Activated B cell treated with CpG ODN at 0.5 μM for 24 hours (primary cell): ENCODE data around the gene SLC28A1. TPM values are rescaled to one million over a fixed set of nuclear protein-coding genes. Genes with fewer than 3 reads are reported as not detected.
"Not testable (repeated sequence)": the region's sequence is repeated elsewhere in the genome, so short reads cannot be mapped to it uniquely, and the experiment has no call there.

ENCODE experiments used
- ATAC-seq: fragments of 200-7000 bp; cut with Tn5 transposase; one replicate; pipeline ENCODE4 v1.10.0; 2021; ENCODE audit warnings: low read depth, mild to moderate bottlenecking, moderate library complexity
- CTCF ChIA-PET: fragments of 350-600 bp; sonication (Branson Sonifier 250); formaldehyde crosslinking; loops from one replicate; lab custom pipeline; 2021; ENCODE audit warnings: antibody characterized with exemption; lab: Charles Lee
- POLR2A ChIA-PET: fragments of 350-600 bp; sonication (Branson Sonifier 250); formaldehyde crosslinking; loops from one replicate; lab custom pipeline; 2021; ENCODE audit warnings: antibody characterized with exemption; lab: Charles Lee
- DNase-seq: peaks from one replicate; pipeline ENCODE4 v3.0.0; 2022
- H3K27ac Mint-ChIP-seq: one replicate; pipeline ENCODE4 v1.8.0; 2020; ENCODE audit warnings: mixed read lengths
- H3K27me3 Mint-ChIP-seq: one replicate; pipeline ENCODE4 v1.8.0; 2021; ENCODE audit warnings: mixed read lengths
- H3K36me3 Mint-ChIP-seq: one replicate; pipeline ENCODE4 v1.8.0; 2021; ENCODE audit warnings: low read depth, mixed read lengths
- H3K4me1 Mint-ChIP-seq: one replicate; pipeline ENCODE4 v1.8.0; 2021; ENCODE audit warnings: mixed read lengths
- H3K4me3 Mint-ChIP-seq: one replicate; pipeline ENCODE4 v1.8.0; 2020; ENCODE audit warnings: mild to moderate bottlenecking, mixed read lengths
- H3K9me3 Mint-ChIP-seq: one replicate; pipeline ENCODE4 v1.8.0; 2020; ENCODE audit warnings: mixed read lengths
- CTCF ChIP-seq: fragments of 200-600 bp; IDR thresholded peaks from one replicate; pipeline ENCODE4 v1.8.0; 2022; ENCODE audit warnings: antibody characterized with exemption, mild to moderate bottlenecking
- intact Hi-C: fragments of 100-400 bp; cut with micrococcal nuclease; formaldehyde crosslinking; loops from one replicate; pipeline ENCODE4 v1.15.1; 2024
- total RNA-seq: library from RNA; stranded (reverse); gene quantifications from 2 replicates; pipeline ENCODE4 v1.2.3, GENCODE V29; 2022

The SLC28A1 gene
- total RNA-seq, 1 donor from 2014 or later, result not detected

DNA sequence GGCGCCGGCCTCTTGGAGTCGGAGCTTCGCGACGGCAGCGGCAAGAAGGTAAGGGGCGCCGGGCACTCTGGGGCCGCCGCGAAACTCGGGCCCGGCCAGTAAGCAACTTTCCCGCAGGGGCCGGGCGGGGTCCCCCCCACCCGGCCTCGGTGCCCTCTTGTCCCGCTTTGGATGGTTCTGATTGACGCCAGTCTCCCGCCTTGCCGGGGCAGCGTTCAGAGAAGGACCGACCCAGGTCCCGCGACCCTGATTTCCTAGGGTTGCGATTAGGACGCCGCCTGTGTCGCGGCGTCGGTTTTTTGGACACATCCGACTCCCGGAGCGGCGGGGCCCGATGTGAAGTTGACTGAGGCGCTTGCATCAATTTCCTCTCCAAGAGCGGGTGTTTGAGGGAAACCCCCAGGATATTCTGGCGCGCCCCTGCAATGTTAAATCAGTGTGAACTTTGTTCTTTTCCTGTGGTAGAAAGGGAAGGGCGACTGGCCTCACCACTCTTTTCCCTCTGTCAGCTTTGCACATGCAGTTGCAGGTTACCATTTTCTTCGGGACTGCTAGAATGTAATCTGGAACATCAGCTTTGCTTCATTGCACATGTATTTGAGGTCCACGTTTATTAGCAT, 97.9 kb downstream of the SLC28A1 start:
- Mint-ChIP-seq H3K9me3 (no peaks in the 10 kb centered on the region), H3K36me3 (peaks cover 2% of the 10 kb centered on the region), H3K4me1 (peaks cover 37% of the 10 kb centered on the region), H3K4me3 (peak overlapping the region; percentile 95), H3K27ac (peak overlapping the region; percentile 90), H3K27me3 (no peaks in the 10 kb centered on the region)
- intact Hi-C loops, result loop anchor here (5.0 kb wide), 2 partner anchors 410 to 710 kb away; no protein-coding TSS in a partner anchor
- CTCF ChIA-PET, result no interaction called here
- POLR2A ChIA-PET, result interaction anchor here (0.6 to 3.5 kb wide), 4 partner anchors 9 to 246 kb away, joined by 3 to 15 read pairs (median 3); no protein-coding TSS in a partner anchor
- ATAC-seq, result no peak
- TF ChIP-seq CTCF, result no peak
- peak; percentile 41 for DNase-seq

- intact Hi-C loops, result loop anchor here (5.0 kb wide), 2 partner anchors 411 to 709 kb away; no protein-coding TSS in a partner anchor
- no peak for TF ChIP-seq CTCF
- ChIA-PET POLR2A (interaction anchor here (0.5 to 0.7 kb wide), 2 partner anchors 10 to 1917 kb away, joined by 3 to 12 read pairs; no protein-coding TSS in a partner anchor), CTCF (interaction anchor here (0.7 kb wide), 1 partner anchor 55 kb away, joined by 3 read pairs; no protein-coding TSS in a partner anchor)
- Mint-ChIP-seq H3K4me3 (peak overlapping the region; percentile 95), H3K36me3 (peaks cover 2% of the 10 kb centered on the region), H3K9me3 (no peaks in the 10 kb centered on the region), H3K27me3 (no peaks in the 10 kb centered on the region), H3K4me1 (peaks cover 43% of the 10 kb centered on the region), H3K27ac (no peak overlapping the region)
- DNase-seq, result no peak
- no peak for ATAC-seq
Measured at GRCh38 chr15:84983294-84983693, 98.8 kb downstream of the SLC28A1 start.

GRCh38 chr15:84983711-84984110, 99.2 kb downstream of the SLC28A1 start:
- ChIA-PET CTCF (interaction anchor here (0.7 kb wide), 1 partner anchor 56 kb away, joined by 3 read pairs; no protein-coding TSS in a partner anchor), POLR2A (interaction anchor here (0.5 to 0.7 kb wide), 2 partner anchors 9 to 1917 kb away, joined by 3 to 12 read pairs; no protein-coding TSS in a partner anchor)
- intact Hi-C loops, result loop anchor here (5.0 kb wide), 2 partner anchors 411 to 709 kb away; no protein-coding TSS in a partner anchor
- H3K36me3 Mint-ChIP-seq, result peaks cover 2% of the 10 kb centered on the region
- TF ChIP-seq CTCF, result no peak
- no peaks in the 10 kb centered on the region for H3K9me3 Mint-ChIP-seq
- peaks cover 47% of the 10 kb centered on the region for H3K4me1 Mint-ChIP-seq
- ATAC-seq (no peak), DNase-seq (no peak)
- no peak overlapping the region for H3K27ac Mint-ChIP-seq
- H3K4me3 Mint-ChIP-seq, result no peak overlapping the region
- no peaks in the 10 kb centered on the region for H3K27me3 Mint-ChIP-seq

- H3K27me3 Mint-ChIP-seq, result no peaks in the 10 kb centered on the region
- no peak for ATAC-seq
- intact Hi-C loops, result no loop called here
- ChIA-PET POLR2A (no interaction called here), CTCF (no interaction called here)
- TF ChIP-seq CTCF, result no peak
- no peak for DNase-seq
- peaks cover 43% of the 10 kb centered on the region for H3K4me1 Mint-ChIP-seq
- no peak overlapping the region for H3K27ac Mint-ChIP-seq
- H3K9me3 Mint-ChIP-seq, result no peaks in the 10 kb centered on the region
- no peak overlapping the region for H3K4me3 Mint-ChIP-seq
- peaks cover 2% of the 10 kb centered on the region for H3K36me3 Mint-ChIP-seq
Measured at GRCh38 chr15:84985158-84985557, 100.7 kb downstream of the SLC28A1 start.

DNA sequence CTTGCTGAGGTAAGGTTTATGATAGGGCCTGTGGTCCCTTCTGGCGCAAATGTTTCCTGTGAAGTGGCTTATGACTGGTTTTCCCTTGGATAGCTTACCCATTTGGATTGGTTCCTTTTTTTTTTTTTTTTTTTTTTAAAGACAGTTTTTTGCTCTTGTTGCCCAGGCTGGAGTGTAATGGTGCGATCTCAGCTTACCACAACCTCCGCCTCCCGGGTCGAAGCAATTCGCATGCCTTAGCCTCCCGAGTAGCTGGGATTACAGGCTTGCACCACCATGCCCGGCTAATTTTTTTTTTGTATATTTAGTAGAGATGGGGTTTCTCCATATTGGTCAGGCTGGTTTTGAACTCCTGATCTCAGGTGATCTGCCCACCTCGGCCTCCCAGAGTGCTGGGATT, 102.9 kb downstream of the SLC28A1 start:
- H3K36me3 Mint-ChIP-seq, H3K27me3 Mint-ChIP-seq, H3K4me3 Mint-ChIP-seq, ATAC-seq, H3K9me3 Mint-ChIP-seq, intact Hi-C loops, DNase-seq, H3K27ac Mint-ChIP-seq, CTCF ChIA-PET: not testable (repeated sequence)
- POLR2A ChIA-PET, result interaction anchor here (0.6 to 2.1 kb wide), 2 partner anchors 28 to 1924 kb away, joined by 3 to 7 read pairs; no protein-coding TSS in a partner anchor
- peaks cover 64% of the 10 kb centered on the region for H3K4me1 Mint-ChIP-seq
